HL-60 (cell line): ENCODE data around the gene PTPRN2.

Source experiments
- DNase-seq, 2 experiments: peaks; one replicate each; pipeline ENCODE4 v3.0.0-alpha.2; 2010 to 2020; ENCODE audit warnings: low read depth in 1 of 2, low spot score in 1 of 2
- H3K27ac ChIP-seq: fragments of 250-450 bp; sonication (Bioruptor Pico); replicated peaks from 2 replicates; pipeline ENCODE4 v1.5.1; 2020; ENCODE audit warnings: mild to moderate bottlenecking, moderate library complexity
- H3K27me3 ChIP-seq: fragments of 250-450 bp; sonication (Bioruptor Pico); 2 replicates; pipeline ENCODE4 v1.5.1; 2021; ENCODE audit warnings: mild to moderate bottlenecking, moderate library complexity; ENCODE audit not compliant: insufficient read depth, poor library complexity, severe bottlenecking
- H3K4me3 ChIP-seq: replicated peaks from 2 replicates; pipeline ENCODE4 v1.5.1; 2011; ENCODE audit warnings: mild to moderate bottlenecking, control low read depth, low read length; ENCODE audit not compliant: insufficient read depth
- CTCF ChIP-seq: IDR thresholded peaks from one replicate; pipeline ENCODE4 v1.5.1; 2011; ENCODE audit warnings: low read length, control low read depth, inconsistent platforms; ENCODE audit not compliant: insufficient read depth
- GABPA ChIP-seq: IDR thresholded peaks from 2 replicates; pipeline ENCODE4 v1.6.1; 2012; ENCODE audit warnings: low read depth
- POLR2AphosphoS5 ChIP-seq: IDR thresholded peaks from 2 replicates; pipeline ENCODE4 v1.6.1; 2012; ENCODE audit warnings: low read depth
- REST ChIP-seq: IDR thresholded peaks from 2 replicates; pipeline ENCODE4 v1.6.1; 2012; ENCODE audit warnings: low read depth; ENCODE audit not compliant: insufficient replicate concordance
- SPI1 ChIP-seq: IDR thresholded peaks from 2 replicates; pipeline ENCODE4 v1.6.1; 2012; ENCODE audit warnings: low read depth, mild to moderate bottlenecking, borderline replicate concordance

Gene PTPRN2

DNA sequence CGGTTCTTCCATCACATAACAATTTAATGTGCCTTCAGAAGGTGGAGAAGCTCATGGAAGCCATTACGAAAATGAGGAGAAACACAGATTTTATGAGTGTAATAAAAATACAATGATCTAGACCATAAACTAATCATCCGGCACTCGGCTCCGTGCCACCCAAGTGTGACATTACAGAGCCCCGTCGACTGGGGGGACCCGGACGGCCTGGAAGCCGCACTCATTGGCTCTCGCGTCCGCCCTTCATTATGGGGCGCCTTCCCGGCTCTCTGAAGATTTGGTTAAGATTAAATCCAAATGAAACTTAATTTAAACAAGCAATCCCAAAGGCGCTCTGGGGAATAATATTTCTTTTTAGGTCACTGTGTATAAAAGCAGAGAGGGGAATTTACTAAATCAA, 1008.2 kb downstream of the PTPRN2 start:
- TF ChIP-seq GABPA: no peak
- no peak for TF ChIP-seq CTCF
- no peak for TF ChIP-seq REST
- no peak for TF ChIP-seq SPI1
- TF ChIP-seq POLR2AphosphoS5: no peak
- no peak for DNase-seq
- H3K27ac ChIP-seq: no peak overlapping the region
- H3K27me3 ChIP-seq: peaks cover 9% of the 10 kb centered on the region
- no peak overlapping the region for H3K4me3 ChIP-seq

GRCh38 chr7:157577796-157578339, 1009.8 kb downstream of the PTPRN2 start:
- peaks cover 6% of the 10 kb centered on the region for H3K27me3 ChIP-seq
- TF ChIP-seq POLR2AphosphoS5 (no peak), GABPA (no peak), REST (no peak), CTCF (no peak), SPI1 (no peak)

GRCh38 chr7:157577061-157577460, 1010.6 kb downstream of the PTPRN2 start:
- DNase-seq: no peak
- no peak overlapping the region for H3K27ac ChIP-seq
- peaks cover 6% of the 10 kb centered on the region for H3K27me3 ChIP-seq
- TF ChIP-seq REST: no peak
- no peak for TF ChIP-seq SPI1
- TF ChIP-seq GABPA: no peak
- no peak for TF ChIP-seq POLR2AphosphoS5
- TF ChIP-seq CTCF: no peak
- no peak overlapping the region for H3K4me3 ChIP-seq

More at GRCh38 chr7:157577796-157578339, 1009.8 kb downstream of the PTPRN2 start:
- DNase-seq: no peak
- H3K4me3 ChIP-seq: no peak overlapping the region
- no peak overlapping the region for H3K27ac ChIP-seq
